ENCODE data around the gene VSNL1.
A peak's percentile ranks its signal among the peaks of the same experiment; 100 is the strongest.

VSNL1 gene

GRCh38 chr2:17646081-17646554 is 105.6 kb downstream of the VSNL1 start:
- DNase-seq (ENCODE audit: low read depth) = peak; percentile 86

DNA sequence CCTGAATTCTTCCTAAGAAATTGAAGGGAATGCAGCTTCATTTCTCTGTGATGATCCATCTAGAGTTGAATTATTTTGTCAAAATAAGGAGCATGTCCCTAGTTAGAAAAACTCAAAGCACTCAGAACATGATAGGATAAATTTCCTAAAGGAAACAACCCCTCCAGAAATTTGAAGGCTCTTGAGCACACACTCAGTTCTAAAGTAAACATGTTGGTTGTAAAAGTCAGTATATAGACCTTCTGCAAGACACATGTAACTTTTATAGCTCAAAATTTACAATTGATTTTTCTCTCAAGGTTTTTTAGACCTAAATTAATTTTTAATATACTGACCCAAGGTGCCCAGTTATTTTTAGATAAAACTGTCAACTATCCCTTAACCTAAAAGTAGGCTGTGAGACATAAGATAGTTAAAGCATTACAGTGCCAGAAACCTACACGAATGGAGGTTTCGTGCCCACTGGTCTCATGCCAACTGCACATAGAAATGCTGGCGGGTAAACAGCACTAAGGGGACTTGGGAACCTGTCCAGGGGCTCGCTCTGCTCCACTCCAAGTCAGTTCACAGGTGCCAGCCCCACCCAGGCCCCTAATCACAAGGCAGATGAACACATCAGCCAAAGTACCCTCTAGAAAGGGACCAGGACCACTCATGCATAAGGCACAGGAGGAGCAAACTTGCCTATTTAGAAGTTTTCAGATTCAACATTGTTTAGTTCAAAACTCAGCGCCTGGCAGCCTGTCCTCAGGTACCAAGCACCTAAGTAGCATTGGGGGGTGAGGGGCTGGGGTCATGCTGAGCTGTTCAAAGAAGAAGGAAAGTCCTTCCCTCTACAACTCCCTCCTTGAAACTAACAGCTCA is 106.6 kb downstream of the VSNL1 start:
- no peak for DNase-seq (ENCODE audit: low read depth)

- no peak for DNase-seq (ENCODE audit: low read depth)
Measured at GRCh38 chr2:17648581-17648980, 108.1 kb downstream of the VSNL1 start.

DNA sequence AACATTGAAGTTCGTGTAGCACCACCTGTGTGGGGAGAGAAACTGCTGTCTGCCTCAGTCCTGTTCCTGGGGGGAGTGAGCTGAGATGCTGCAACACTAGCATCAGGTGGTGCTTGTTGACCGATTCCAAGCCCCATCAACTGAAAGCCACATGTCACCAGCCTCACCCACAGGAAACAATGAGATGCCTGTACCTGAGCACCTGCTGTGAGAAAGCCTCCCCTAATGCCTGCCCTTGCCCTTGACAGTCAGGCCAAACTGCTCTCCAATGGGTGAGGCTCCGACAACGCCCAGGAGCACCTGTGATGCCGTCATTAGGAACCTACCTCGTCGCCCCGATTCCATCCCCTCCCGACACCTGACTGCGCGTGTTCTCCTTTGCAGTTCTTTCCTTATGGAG is 108.5 kb downstream of the VSNL1 start:
- DNase-seq (ENCODE audit: low read depth) = no peak

DNA sequence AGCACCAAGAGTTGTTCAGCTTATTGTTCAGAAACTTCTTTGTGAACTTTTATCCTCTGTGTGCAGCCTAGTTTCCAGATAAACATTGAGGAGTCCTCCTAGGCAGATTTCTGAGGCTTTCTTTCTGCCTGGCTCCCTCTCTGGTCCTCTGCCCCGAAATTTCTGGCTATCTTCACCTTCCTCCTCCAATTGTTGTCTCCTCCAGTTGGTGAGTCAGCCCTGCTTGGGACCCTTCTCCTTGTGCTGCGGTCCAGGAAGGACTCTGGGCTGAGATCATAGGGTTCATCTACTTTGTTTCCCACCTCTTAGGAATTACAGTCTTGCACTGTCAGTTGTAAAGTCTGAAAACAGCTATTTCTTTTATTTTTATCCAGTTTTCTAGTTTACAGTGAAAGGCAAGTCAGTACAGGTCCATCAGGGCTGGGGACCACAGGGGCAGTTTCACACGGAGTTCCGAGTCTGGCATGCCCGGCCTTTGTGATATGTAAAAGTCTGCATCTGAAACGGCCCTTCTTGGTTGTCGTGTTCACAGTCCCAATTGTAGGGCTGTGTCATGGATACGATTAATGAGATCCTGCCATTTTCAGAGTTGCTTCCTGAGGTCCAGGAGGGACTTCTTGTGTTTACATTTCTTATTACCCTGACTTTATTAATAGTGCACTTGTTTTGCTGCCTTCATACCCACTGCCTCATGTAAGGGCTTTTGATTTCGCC is 112.3 kb downstream of the VSNL1 start:
- DNase-seq (ENCODE audit: low read depth) = no peak

DNA sequence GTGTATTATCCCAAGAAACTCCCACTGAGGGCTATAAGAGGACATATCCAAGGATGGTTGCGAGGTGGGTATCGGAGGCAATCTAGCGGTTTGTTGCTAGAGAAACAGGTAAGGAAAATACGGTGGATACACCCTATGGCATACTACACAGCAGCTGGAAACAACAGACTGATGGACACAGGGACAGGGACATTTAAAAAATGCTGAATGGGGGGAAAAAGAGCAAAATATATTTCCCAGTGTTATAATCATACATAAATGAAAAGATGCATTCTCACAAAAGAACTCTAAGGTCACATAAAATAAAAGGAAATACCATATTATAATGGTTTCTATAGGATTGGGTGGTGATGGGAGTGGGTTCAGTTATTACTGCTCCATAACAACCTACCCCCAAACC is 117.3 kb downstream of the VSNL1 start:
- no peak for DNase-seq (ENCODE audit: low read depth)

- DNase-seq (ENCODE audit: low read depth) = peak; percentile 78
Measured at GRCh38 chr2:17658251-17658843, 117.9 kb downstream of the VSNL1 start.

GRCh38 chr2:17660219-17660618 is 119.7 kb downstream of the VSNL1 start:
- no peak for DNase-seq (ENCODE audit: low read depth)

- no peak for DNase-seq (ENCODE audit: low read depth)
Measured at GRCh38 chr2:17661460-17661859, 121.0 kb downstream of the VSNL1 start.

DNA sequence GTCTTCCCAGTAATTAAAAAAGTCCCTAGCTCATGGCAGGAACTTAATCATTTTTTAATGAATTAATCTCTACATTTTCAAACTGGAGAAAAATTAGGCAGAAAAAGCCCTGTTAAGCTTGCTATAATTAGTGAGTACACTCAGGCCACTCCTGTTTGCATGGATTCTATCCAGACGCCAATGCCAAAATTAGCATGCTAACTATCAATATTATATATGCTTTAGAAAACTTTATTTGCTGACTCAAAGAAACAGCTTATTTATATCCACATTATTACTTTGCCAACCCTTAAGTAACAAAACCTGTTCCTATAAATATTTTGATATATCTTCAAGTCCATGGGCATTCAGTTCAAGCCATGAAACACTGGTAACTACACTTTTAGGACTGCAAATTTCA is 122.2 kb downstream of the VSNL1 start:
- DNase-seq (ENCODE audit: low read depth) = no peak

- no peak for DNase-seq (ENCODE audit: low read depth)
Measured at GRCh38 chr2:17664534-17664933, 124.0 kb downstream of the VSNL1 start.

DNA sequence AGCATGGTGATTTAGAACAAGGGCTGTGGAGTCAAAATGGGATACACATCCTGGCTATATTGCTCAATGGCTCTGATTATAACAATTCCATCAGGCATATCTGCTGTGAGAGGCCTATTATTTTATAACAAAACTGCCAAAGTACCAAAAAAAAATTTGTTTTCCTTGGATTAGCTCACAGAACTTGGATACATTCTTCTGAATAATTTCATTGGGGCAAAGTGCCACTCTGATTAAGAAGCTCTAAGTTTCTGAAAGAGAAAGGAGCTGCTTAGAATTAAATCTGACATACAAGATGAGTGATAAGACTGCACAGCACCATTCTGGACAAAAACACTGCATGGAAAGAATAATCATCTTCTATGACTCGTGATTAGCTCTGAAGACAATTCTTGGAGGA is 127.4 kb downstream of the VSNL1 start:
- peak; percentile 8 for DNase-seq (ENCODE audit: low read depth)

DNA sequence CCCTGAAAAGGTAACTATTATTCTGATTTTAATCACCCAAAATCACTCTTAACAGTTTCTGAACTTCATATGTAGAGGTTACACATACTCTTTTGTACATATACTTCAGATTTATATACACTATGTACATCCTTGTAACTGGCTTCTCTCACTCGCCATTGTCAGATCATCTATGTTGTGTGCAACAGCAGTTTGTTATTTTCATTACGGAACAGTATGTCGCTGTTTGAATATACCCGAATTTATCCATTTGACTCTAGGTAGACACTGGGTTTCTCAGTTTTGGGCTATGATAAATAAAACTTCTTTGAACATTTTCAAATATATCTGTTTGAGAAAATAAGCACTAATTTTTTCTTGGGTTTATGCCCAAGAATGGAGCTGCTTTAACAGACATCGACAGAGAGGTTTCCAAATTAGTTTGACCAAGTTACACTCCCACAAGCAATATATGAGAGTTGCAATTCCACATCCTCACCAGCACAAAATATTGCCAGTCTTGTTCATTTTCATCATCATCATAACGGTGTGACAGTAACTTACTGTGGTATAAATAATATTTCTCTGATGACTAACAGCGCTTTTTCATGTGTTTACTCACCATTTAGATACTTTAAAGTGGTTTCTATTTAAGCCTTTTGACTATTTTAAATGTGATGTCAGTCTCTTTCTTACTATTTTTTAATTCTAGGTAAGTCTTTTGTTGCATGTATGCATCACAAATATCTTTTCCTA is 132.3 kb downstream of the VSNL1 start:
- peak; percentile 89 for DNase-seq (ENCODE audit: low read depth)

DNA sequence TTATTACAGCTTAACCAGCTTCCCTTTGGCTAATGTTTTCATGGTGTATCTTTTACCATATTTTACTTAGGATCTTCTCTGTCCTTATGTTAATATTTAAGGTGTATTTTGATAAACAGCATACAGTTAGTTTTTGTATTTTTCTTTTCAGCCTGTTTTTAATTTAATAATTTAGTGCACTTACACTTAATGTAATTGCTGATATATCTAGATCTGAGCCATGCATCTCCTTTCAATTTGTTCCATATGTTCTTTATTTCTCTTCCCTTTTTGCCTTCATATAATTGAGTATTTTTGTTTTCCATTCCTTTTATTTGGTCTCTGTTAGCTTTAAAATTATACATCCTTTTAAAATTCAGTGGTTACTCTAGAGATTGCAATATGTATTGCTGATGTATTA is 134.3 kb downstream of the VSNL1 start:
- no peak for DNase-seq (ENCODE audit: low read depth)

DNA sequence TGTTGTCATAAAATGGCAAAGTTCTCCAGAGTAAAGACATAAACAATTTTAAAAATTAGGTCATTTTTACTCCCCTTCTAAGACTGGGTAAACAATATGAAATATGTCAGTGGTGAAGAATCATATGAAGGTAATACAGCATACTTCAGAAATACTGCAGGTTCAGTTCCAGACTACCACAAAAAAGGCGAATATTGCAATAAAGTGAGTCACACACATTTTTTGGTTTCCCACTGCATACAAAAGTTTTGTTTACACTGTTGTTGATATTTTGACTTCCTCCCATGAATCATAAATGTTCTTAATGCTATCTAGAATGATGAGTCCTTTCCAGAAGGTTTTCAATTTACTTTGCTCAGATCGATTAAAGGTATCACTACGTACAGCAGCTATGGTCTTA is 139.6 kb downstream of the VSNL1 start:
- DNase-seq (ENCODE audit: low read depth) = peak; percentile 85

- DNase-seq (ENCODE audit: low read depth) = no peak
Measured at GRCh38 chr2:17682098-17682857, 141.8 kb downstream of the VSNL1 start.

- DNase-seq (ENCODE audit: low read depth) = no peak
Measured at GRCh38 chr2:17683981-17684380, 143.5 kb downstream of the VSNL1 start.

DNA sequence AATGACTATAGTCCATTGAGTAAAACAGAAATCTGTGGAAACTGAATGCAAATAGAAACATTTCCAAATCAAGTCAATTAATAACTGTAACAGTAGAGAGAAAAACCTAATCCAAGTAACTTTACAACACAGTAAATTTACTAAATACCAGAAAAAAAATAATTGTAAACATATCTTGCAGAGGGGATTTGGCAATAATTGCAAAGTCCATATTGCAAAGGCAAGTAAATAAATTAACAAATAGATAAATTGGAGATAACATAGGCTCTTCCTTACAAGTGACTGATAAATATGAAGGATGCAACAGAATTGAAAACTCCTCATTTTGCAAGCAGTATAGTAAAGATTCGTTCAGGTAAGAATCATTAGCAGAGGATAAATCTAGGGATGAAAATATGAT is 148.1 kb downstream of the VSNL1 start:
- no peak for DNase-seq (ENCODE audit: low read depth)

- DNase-seq (ENCODE audit: low read depth) = no peak
Measured at GRCh38 chr2:17689010-17689409, 148.5 kb downstream of the VSNL1 start.

DNA sequence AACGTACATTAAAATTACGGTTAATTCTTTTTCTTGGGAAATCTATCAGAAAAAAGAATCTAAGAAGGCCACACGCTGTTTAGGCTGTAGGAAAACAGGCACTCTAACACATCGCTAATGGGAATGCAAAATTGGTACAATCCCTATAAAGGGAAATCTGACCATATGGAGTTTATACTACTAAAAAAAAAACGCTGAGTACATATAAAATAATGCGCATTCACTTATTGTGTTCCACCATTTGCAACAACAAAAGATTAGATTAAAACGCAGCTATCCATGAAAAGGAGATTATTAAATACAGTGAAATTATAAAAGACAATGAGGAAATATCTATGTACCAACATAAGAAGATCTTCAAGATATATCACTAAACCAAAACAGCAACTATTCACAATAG is 150.3 kb downstream of the VSNL1 start:
- no peak for DNase-seq (ENCODE audit: low read depth)
